ENCODE results near the gene ACTR3.
"Not testable (repeated sequence)": the region's sequence is repeated elsewhere in the genome, so short reads cannot be mapped to it uniquely, and the experiment has no call there.

ACTR3 gene

GRCh38 chr2:113905886-113906285 lies 16.0 kb downstream of the ACTR3 start:
- DNase-seq (ENCODE audit: low read depth, low spot score): no peak

GRCh38 chr2:113906647-113907046 lies 16.8 kb downstream of the ACTR3 start:
- DNase-seq (ENCODE audit: low read depth, low spot score): no peak

GRCh38 chr2:113907297-113907696 lies 17.4 kb downstream of the ACTR3 start:
- DNase-seq (ENCODE audit: low read depth, low spot score): no peak

GRCh38 chr2:113910110-113910717 lies 20.3 kb downstream of the ACTR3 start:
- peak; percentile 29 for DNase-seq (ENCODE audit: low read depth, low spot score)

- DNase-seq (ENCODE audit: low read depth, low spot score): no peak
Observed at GRCh38 chr2:113910967-113911678, 21.2 kb downstream of the ACTR3 start.

GRCh38 chr2:113915082-113915819 lies 25.4 kb downstream of the ACTR3 start:
- DNase-seq (ENCODE audit: low read depth, low spot score): no peak

GRCh38 chr2:113918229-113918628 lies 28.3 kb downstream of the ACTR3 start:
- DNase-seq (ENCODE audit: low read depth, low spot score): no peak

GRCh38 chr2:113920996-113921395 lies 31.1 kb downstream of the ACTR3 start:
- DNase-seq (ENCODE audit: low read depth, low spot score): no peak

GRCh38 chr2:113922335-113922734 lies 32.4 kb downstream of the ACTR3 start:
- no peak for DNase-seq (ENCODE audit: low read depth, low spot score)

- no peak for DNase-seq (ENCODE audit: low read depth, low spot score)
Observed at GRCh38 chr2:113922784-113923183, 32.9 kb downstream of the ACTR3 start.

GRCh38 chr2:113925884-113926283 lies 36.0 kb downstream of the ACTR3 start:
- no peak for DNase-seq (ENCODE audit: low read depth, low spot score)

GRCh38 chr2:113926314-113926713 lies 36.4 kb downstream of the ACTR3 start:
- no peak for DNase-seq (ENCODE audit: low read depth, low spot score)

GRCh38 chr2:113930448-113930847 lies 40.6 kb downstream of the ACTR3 start:
- DNase-seq (ENCODE audit: low read depth, low spot score): no peak

- DNase-seq (ENCODE audit: low read depth, low spot score): no peak
Observed at GRCh38 chr2:113937501-113937900, 47.6 kb downstream of the ACTR3 start.

GRCh38 chr2:113940891-113941290 lies 51.0 kb downstream of the ACTR3 start:
- DNase-seq (ENCODE audit: low read depth, low spot score): no peak

- not testable (repeated sequence) for DNase-seq (ENCODE audit: low read depth, low spot score)
Observed at GRCh38 chr2:113945784-113946183, 55.9 kb downstream of the ACTR3 start.

GRCh38 chr2:113950906-113951305 lies 61.0 kb downstream of the ACTR3 start:
- not testable (repeated sequence) for DNase-seq (ENCODE audit: low read depth, low spot score)

GRCh38 chr2:113961000-113961399 lies 71.1 kb downstream of the ACTR3 start:
- no peak for DNase-seq (ENCODE audit: low read depth, low spot score)

- no peak for DNase-seq (ENCODE audit: low read depth, low spot score)
Observed at GRCh38 chr2:113962692-113963480, 73.0 kb downstream of the ACTR3 start.

- DNase-seq (ENCODE audit: low read depth, low spot score): no peak
Observed at GRCh38 chr2:113963965-113964364, 74.1 kb downstream of the ACTR3 start.

- DNase-seq (ENCODE audit: low read depth, low spot score): no peak
Observed at GRCh38 chr2:113964436-113964835, 74.5 kb downstream of the ACTR3 start.

GRCh38 chr2:113965228-113965627 lies 75.3 kb downstream of the ACTR3 start:
- no peak for DNase-seq (ENCODE audit: low read depth, low spot score)
